MM.1S (cell line): ENCODE data around the gene HOXC9.
A peak's percentile ranks its signal among the peaks of the same experiment; 100 is the strongest.

Experiments
- DNase-seq: peaks from one replicate; pipeline ENCODE4 v3.0.0-alpha.2; 2015
- H2AFZ ChIP-seq: fragments of 300-600 bp; sonication (generic); 2 replicates; pipeline ENCODE4 v1.6.0; 2016; ENCODE audit warnings: antibody characterized with exemption, low read length
- H3F3A ChIP-seq: fragments of 300-600 bp; sonication (generic); 2 replicates; pipeline ENCODE4 v1.6.1; 2016; ENCODE audit warnings: mild to moderate bottlenecking, antibody characterized with exemption, low read length, moderate library complexity, mixed read lengths; ENCODE audit not compliant: insufficient read depth
- H3K27ac ChIP-seq: fragments of 300-600 bp; sonication (generic); 2 replicates; pipeline ENCODE4 v1.5.1; 2016; ENCODE audit warnings: mild to moderate bottlenecking, low read length
- H3K27me3 ChIP-seq: fragments of 300-600 bp; sonication (generic); replicated peaks from 2 replicates; pipeline ENCODE4 v1.6.0; 2016; ENCODE audit warnings: low read length; ENCODE audit not compliant: insufficient read depth
- H3K36me3 ChIP-seq: fragments of 300-600 bp; sonication (generic); replicated peaks from 2 replicates; pipeline ENCODE4 v1.6.1; 2016; ENCODE audit warnings: mild to moderate bottlenecking, low read length, mixed read lengths; ENCODE audit not compliant: insufficient read depth
- H3K4me1 ChIP-seq: fragments of 300-600 bp; sonication (generic); 2 replicates; pipeline ENCODE4 v1.6.1; 2016; ENCODE audit warnings: low read length, mixed read lengths
- H3K4me2 ChIP-seq: fragments of 300-600 bp; sonication (generic); 2 replicates; pipeline ENCODE4 v1.6.0; 2016; ENCODE audit warnings: low read depth, low read length
- H3K4me3 ChIP-seq: fragments of 300-600 bp; sonication (generic); 2 replicates; pipeline ENCODE4 v1.5.1; 2016; ENCODE audit warnings: low read length, mixed read lengths
- H3K79me2 ChIP-seq: fragments of 300-600 bp; sonication (generic); 2 replicates; pipeline ENCODE4 v1.6.1; 2016; ENCODE audit warnings: mixed run types, low read length, mixed read lengths
- H3K9ac ChIP-seq: fragments of 300-600 bp; sonication (generic); 2 replicates; pipeline ENCODE4 v1.6.1; 2016; ENCODE audit warnings: low read length, mixed read lengths
- H3K9me2 ChIP-seq: fragments of 300-600 bp; sonication (generic); replicated peaks from 2 replicates; pipeline ENCODE4 v1.6.1; 2016; ENCODE audit warnings: mild to moderate bottlenecking, low read length, mixed read lengths; ENCODE audit not compliant: insufficient read depth
- H3K9me3 ChIP-seq: fragments of 300-600 bp; sonication (generic); replicated peaks from 2 replicates; pipeline ENCODE4 v1.6.1; 2016; ENCODE audit warnings: mild to moderate bottlenecking, low read length, mixed read lengths; ENCODE audit not compliant: insufficient read depth
- H4K20me1 ChIP-seq: fragments of 300-600 bp; sonication (generic); 2 replicates; pipeline ENCODE4 v1.6.1; 2016; ENCODE audit warnings: mild to moderate bottlenecking, low read length, moderate library complexity, mixed read lengths; ENCODE audit not compliant: insufficient read depth
- EZH2 ChIP-seq: fragments of 300-600 bp; sonication (generic); optimal IDR thresholded peaks from 2 replicates; pipeline ENCODE3; 2017; ENCODE audit warnings: low read depth, mild to moderate bottlenecking, antibody characterized with exemption, low read length, mixed read lengths
- EZH2phosphoT487 ChIP-seq: fragments of 300-600 bp; sonication (generic); IDR thresholded peaks from 2 replicates; pipeline ENCODE4 v1.6.1; 2018; ENCODE audit warnings: antibody characterized with exemption, low read length
- TF ChIP-seq, protein P1 (sequence below): fragments of 300-600 bp; sonication (generic); IDR thresholded peaks from 2 replicates; pipeline ENCODE4 v1.5.1; 2016; ENCODE audit warnings: antibody characterized with exemption, low read length, mixed read lengths

HOXC9 gene

GRCh38 chr12:54008260-54008552 is 8.2 kb downstream of the HOXC9 start:
- H3K27me3 ChIP-seq = peaks cover 93% of the 10 kb centered on the region
- peak; percentile 30 for TF ChIP-seq EZH2
- no peak for TF ChIP-seq EZH2phosphoT487

GRCh38 chr12:54009171-54010052 is 9.5 kb downstream of the HOXC9 start:
- H3K9me2 ChIP-seq = no peaks in the 10 kb centered on the region
- no peaks in the 10 kb centered on the region for H3K9me3 ChIP-seq
- no peak overlapping the region for H3K27ac ChIP-seq
- H4K20me1 ChIP-seq = no peaks in the 10 kb centered on the region
- TF ChIP-seq, protein P1, sequence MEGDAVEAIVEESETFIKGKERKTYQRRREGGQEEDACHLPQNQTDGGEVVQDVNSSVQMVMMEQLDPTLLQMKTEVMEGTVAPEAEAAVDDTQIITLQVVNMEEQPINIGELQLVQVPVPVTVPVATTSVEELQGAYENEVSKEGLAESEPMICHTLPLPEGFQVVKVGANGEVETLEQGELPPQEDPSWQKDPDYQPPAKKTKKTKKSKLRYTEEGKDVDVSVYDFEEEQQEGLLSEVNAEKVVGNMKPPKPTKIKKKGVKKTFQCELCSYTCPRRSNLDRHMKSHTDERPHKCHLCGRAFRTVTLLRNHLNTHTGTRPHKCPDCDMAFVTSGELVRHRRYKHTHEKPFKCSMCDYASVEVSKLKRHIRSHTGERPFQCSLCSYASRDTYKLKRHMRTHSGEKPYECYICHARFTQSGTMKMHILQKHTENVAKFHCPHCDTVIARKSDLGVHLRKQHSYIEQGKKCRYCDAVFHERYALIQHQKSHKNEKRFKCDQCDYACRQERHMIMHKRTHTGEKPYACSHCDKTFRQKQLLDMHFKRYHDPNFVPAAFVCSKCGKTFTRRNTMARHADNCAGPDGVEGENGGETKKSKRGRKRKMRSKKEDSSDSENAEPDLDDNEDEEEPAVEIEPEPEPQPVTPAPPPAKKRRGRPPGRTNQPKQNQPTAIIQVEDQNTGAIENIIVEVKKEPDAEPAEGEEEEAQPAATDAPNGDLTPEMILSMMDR = no peak
- peak; percentile 96 for TF ChIP-seq EZH2
- H3F3A ChIP-seq = no peaks in the 10 kb centered on the region
- no peak for DNase-seq
- H3K27me3 ChIP-seq = peaks cover 95% of the 10 kb centered on the region
- no peak overlapping the region for H3K4me3 ChIP-seq
- no peak overlapping the region for H3K9ac ChIP-seq
- no peaks in the 10 kb centered on the region for H3K36me3 ChIP-seq
- no peaks in the 10 kb centered on the region for H3K79me2 ChIP-seq
- no peak overlapping the region for H3K4me2 ChIP-seq
- H3K4me1 ChIP-seq = 0 out of 2 replicates have a peak, but pooled peaks cover 5% of the 10 kb centered on the region
- H2AFZ ChIP-seq = no peak overlapping the region

More at GRCh38 chr12:54008260-54008552, 8.2 kb downstream of the HOXC9 start:
- H3K9me2 ChIP-seq = no peaks in the 10 kb centered on the region
- H3K79me2 ChIP-seq = no peaks in the 10 kb centered on the region
- no peak overlapping the region for H2AFZ ChIP-seq
- H3F3A ChIP-seq = no peaks in the 10 kb centered on the region
- no peak overlapping the region for H3K27ac ChIP-seq
- no peaks in the 10 kb centered on the region for H4K20me1 ChIP-seq
- H3K36me3 ChIP-seq = no peaks in the 10 kb centered on the region
- H3K4me1 ChIP-seq = 0 out of 2 replicates have a peak, but pooled peaks cover 5% of the 10 kb centered on the region
- H3K9ac ChIP-seq = no peak overlapping the region
- H3K9me3 ChIP-seq = no peaks in the 10 kb centered on the region
- no peak overlapping the region for H3K4me2 ChIP-seq
- no peak overlapping the region for H3K4me3 ChIP-seq
- no peak for DNase-seq

GRCh38 chr12:54010053-54010971 is 10.4 kb downstream of the HOXC9 start:
- Histone ChIP-seq H3K79me2 (no peaks in the 10 kb centered on the region), H3K36me3 (no peaks in the 10 kb centered on the region), H3K27me3 (peaks cover 95% of the 10 kb centered on the region), H3K27ac (no peak overlapping the region), H4K20me1 (no peaks in the 10 kb centered on the region), H3K4me1 (0 out of 2 replicates have a peak, but pooled peaks cover 5% of the 10 kb centered on the region), H3F3A (no peaks in the 10 kb centered on the region), H3K4me2 (peak overlapping the region; percentile 35; the same call in 1 of the 2 replicates), H2AFZ (no peak overlapping the region), H3K9ac (no peak overlapping the region), H3K9me3 (no peaks in the 10 kb centered on the region), H3K9me2 (no peaks in the 10 kb centered on the region), H3K4me3 (no peak overlapping the region)
- no peak for DNase-seq
- TF ChIP-seq, protein P1 = no peak
- TF ChIP-seq EZH2 = no peak
- TF ChIP-seq EZH2phosphoT487 = no peak
